Left ventricle myocardium superior (tissue), 1 donor: ENCODE results near the gene IL24. TPM values are rescaled to one million over a fixed set of nuclear protein-coding genes. Genes with fewer than 3 reads are reported as not detected.

Experiments used
- ATAC-seq: fragments of 200-7000 bp; cut with Tn5 transposase; one replicate; pipeline ENCODE4 v1.9.1; 2020; ENCODE audit warnings: mild to moderate bottlenecking, moderate library complexity
- DNase-seq: peaks from one replicate; pipeline ENCODE4 v3.0.0-alpha.2; 2020
- intact Hi-C: fragments of 100-400 bp; cut with micrococcal nuclease; formaldehyde crosslinking; loops from one replicate; pipeline ENCODE4 v1.11.0; 2022
- total RNA-seq: library from RNA; stranded (reverse); fragmentation: NEBNext Ultra II Directional; extraction: Animal tissue kit (Norgen Biotek cat#: 25700); gene quantifications from one replicate; pipeline ENCODE4 v1.2.1, GENCODE V29; 2021
- donor health status: DM: no; HTN: yes; CAD: no; lungs with severe emphysema.

Gene IL24
- total RNA-seq, 1 donor from 2014 or later: not detected

GRCh38 chr1:206941766-206942418 lies 44.6 kb downstream of the IL24 start:
- no peak for DNase-seq
- no peak for ATAC-seq
- intact Hi-C loops: no loop called here

DNA sequence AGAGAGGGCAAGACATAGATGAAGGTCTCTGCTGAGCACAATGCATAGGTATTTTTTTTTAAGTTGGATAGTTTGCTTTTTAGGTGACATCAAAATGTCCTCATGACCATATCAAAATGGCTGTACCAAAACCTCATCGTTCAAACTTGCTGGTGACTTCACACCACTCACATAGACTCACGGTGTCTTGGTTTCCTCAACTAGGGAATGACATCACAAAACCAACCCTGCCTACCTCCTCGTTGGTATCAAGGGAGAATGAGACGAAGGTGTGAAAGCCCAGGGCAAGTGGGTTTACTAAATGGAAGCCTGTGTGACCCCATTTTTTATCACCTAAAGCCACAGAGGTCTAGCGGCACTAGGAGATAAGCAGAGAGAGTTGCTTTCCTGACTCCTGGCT lies 47.5 kb downstream of the IL24 start:
- no peak for DNase-seq
- ATAC-seq: no peak
- intact Hi-C loops: no loop called here

- ATAC-seq (no peak), DNase-seq (no peak)
- intact Hi-C loops: no loop called here
Measured at GRCh38 chr1:206945779-206946178, 48.5 kb downstream of the IL24 start.

DNA sequence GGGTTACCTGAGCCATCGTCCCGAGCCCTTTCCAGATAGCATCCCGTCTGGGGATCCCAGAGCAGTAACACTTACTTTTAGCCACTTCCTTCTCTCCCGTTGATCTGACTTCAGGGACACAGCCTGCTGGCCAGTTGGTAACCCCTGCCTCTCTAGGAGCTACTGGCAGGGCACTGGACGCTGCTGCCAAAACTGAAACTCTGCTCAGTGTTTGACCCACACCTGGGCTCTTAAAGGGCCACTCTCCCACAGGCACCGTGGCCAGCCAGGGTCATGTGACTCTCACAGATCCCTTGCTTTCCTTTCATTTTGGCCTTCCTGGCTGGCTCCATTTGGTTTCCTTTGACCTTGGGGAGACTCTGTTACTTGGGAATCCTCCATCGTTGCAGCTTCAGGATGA lies 49.0 kb downstream of the IL24 start, which contains the start of gene PIGR:
PIGR (minus strand) TSS at position 206 of the 400 bp plus-strand sequence. CDS start 5,935 bp downstream, outside the sequence.
- DNase-seq: no peak
- intact Hi-C loops: no loop called here

DNA sequence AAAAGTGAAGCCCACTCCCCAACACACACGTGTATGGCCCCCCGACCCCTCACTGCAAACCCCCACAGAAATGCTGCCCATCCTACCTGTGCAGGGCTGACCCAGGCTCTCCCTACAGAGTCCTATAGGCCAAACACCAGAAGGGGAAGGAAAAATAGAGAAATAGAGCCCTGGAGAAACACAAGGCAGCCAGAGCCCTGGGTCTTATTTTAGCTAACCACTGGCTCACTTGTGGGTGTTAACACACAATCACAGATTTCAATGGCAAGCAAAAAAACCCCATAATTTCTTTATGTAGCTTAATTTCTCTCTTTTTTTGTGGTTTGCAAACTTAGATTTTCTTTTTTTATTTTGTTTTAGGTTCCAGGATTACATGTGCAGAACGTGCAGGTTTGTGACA lies 50.0 kb downstream of the IL24 start:
- no peak for DNase-seq
- intact Hi-C loops: no loop called here
- no peak for ATAC-seq

More for the DNA sequence above, 49.0 kb downstream of the IL24 start, which contains the start of gene PIGR:
- ATAC-seq: no peak

DNA sequence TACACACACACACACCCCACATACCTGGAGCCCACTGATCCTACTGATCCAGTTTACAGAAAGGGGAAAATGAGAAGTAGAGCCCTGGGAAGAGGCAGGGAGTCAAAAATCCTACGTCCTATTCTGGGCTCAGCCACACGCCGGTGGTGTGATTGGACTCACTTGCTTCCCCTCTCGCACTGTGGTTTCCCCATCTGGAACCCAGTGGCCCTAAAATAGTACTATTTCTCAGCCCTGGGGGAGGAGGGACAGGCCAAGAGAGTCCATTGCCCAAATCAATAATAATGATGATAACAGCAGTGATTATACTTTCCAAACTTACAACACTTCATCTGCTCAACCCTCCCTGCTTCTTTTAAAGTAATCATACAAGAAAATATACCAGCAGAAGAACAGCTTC lies 52.0 kb downstream of the IL24 start:
- intact Hi-C loops: no loop called here
- DNase-seq: no peak
- ATAC-seq: peak; percentile 18

DNA sequence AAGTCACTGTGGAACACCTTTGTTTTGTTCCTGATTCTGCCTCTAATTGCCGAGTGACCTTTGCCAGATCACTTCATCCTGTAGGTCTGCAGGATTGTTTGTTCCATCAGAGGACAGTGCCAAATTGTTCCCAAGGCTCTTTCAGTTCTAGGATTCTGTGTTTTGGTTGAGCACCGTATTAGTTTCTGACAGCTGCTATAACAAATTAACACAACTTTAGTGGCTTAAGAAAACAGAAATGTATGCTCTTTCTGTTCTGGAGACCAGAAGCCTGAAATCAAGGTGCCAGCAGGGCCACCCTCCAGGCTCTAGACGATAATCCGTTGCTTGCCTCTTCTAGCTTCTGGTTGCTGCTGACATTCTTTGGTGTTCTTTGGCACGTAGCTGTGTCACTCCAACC lies 52.4 kb downstream of the IL24 start:
- ATAC-seq (no peak), DNase-seq (no peak)
- intact Hi-C loops: no loop called here

DNA sequence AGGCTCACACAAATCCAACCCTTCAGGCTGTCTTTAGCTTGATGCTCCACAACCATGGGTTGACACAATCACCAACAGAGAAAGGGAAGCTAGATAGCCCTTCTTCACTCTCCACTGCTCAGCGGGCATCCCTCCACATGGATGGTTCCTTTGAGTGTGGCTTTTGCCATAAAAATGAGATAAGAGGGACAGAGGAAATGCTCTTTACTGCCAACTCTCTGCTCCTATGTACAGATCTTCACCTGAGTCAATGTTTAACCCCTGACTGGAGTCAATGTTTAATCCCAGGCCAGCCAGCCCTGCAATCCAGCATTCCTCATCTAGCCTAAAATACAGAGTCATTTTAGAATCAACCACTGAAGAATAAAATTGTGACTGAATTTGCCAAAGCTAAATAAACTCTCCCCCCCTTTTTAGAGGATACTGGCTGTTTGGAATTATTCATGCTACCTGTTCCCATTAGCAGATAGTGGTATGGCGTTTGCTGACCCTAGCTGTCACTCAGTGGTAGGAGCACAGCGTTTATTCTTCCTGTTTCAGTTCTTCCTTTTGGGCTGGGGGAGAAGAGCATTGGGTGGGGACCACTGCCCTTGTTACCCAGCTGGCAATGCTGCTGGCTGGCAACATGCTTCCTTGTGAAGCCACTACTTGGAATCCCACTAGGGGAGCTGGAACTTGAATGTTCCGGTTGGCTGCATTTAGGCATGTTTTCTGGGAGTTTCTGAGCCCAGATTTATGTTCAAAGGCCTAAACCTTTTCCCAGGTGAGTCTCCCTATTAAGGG lies 54.3 kb downstream of the IL24 start:
- ATAC-seq (no peak), DNase-seq (no peak)
- intact Hi-C loops: no loop called here

DNA sequence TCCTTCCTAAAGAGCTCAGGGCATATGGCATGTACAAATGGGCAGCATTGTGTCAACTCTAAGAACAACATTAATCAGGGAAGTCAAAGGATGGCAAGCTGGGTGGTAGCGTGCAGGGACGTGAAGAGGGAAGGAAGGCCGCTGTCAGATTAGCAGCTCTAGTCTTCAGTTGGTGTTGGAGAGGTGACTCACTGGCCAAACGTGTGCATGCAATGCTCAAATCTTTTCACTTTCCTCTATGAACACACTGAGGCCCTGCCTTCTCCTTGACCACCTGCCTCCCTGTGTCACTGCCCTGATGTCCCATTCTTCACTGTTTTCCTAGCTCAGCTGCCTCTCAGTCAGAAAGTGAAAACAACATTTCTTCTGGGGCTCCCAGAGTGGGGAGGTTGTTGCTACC lies 54.9 kb downstream of the IL24 start:
- DNase-seq (no peak), ATAC-seq (no peak)
- intact Hi-C loops: no loop called here

DNA sequence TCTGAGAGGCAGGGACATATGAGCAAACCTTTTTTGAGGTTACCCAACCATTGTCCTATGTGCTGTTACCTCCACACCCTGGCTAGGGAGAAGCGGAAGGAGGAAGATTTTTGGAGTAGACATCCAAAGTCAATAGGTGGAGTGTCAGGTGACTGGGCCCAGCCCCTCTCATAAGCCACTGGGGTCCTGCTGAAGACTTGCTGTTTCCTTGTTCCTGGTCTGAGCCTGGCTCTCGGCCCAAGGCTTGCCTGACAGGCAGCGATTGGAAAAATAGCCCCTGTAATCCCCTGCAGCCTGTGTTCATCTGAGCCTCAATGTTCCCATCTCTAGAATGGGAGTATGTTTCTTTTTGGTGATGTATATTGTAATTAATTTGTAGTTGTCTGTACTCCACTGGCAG lies 55.9 kb downstream of the IL24 start:
- intact Hi-C loops: no loop called here
- no peak for DNase-seq
- no peak for ATAC-seq

DNA sequence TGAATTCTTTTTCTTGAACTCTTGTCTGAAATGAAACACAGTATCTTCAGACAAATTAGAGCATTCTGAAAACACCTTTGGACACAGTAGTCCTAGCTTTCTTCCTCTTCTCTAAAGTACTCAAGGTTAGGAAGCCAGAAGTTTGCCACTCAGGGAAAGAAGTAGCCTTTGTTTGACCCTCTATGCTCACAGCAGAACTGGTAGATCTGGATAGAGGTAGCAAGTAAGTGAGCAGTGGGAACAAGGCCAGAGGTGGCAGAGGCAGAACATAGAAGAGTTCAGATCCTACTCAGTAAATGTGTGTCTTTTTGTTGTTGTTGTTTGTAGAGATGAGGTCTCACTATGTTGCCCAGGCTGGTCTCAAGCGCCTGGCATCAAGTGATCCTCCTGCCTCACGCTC lies 56.4 kb downstream of the IL24 start:
- DNase-seq: no peak
- ATAC-seq: no peak
- intact Hi-C loops: no loop called here

Other genes with a start within 250 kb of the IL24 start
- 228 TPM for gene MAPKAPK2, start 212.5 kb upstream of the IL24 start, total RNA-seq
- gene IL19, start 126.7 kb upstream of the IL24 start, total RNA-seq: not detected
- 0.37 TPM for gene IL10, start 124.9 kb upstream of the IL24 start, total RNA-seq
- not detected for gene IL20, start 31.8 kb upstream of the IL24 start, total RNA-seq
- gene FCMR, start 24.5 kb downstream of the IL24 start, total RNA-seq: 6.2 TPM
- not detected for gene PIGR, start 49.0 kb downstream of the IL24 start, total RNA-seq
- gene FCAMR, start 73.0 kb downstream of the IL24 start, total RNA-seq: not detected
- gene C1orf116, start 135.3 kb downstream of the IL24 start, total RNA-seq: 2.0 TPM
- 4.9 TPM for gene YOD1, start 153.8 kb downstream of the IL24 start, total RNA-seq
- 99.0 TPM for gene PFKFB2, start 155.8 kb downstream of the IL24 start, total RNA-seq
- not detected for gene C4BPB, start 191.4 kb downstream of the IL24 start, total RNA-seq
- gene C4BPA, start 206.8 kb downstream of the IL24 start, total RNA-seq: not detected